Measurements from ENCODE around the gene POU2F1. TPM values are rescaled to one million over a fixed set of nuclear protein-coding genes. Genes with fewer than 3 reads are reported as not detected.
"Not testable (repeated sequence)": the region's sequence is repeated elsewhere in the genome, so short reads cannot be mapped to it uniquely, and the experiment has no call there.

POU2F1 gene
- total RNA-seq, 3 donors from 2014 or later, result 20.0 to 29.0 (median 21.0) TPM

GRCh38 chr1:167314671-167315070 is 94.0 kb downstream of the POU2F1 start:
- Histone ChIP-seq H3K9me3 (peaks cover 8 to 17% of the 10 kb centered on the region in 2 donors), H3K4me1 (no peaks in the 10 kb centered on the region), H3K36me3 (no peaks in the 10 kb centered on the region), H3K27ac (no peak overlapping the region), H3K4me3 (no peak overlapping the region), H3K27me3 (no peaks in the 10 kb centered on the region)
- TF ChIP-seq CTCF (IDR thresholded peaks at IDR 0.05) (no peak), POLR2AphosphoS5 (IDR thresholded peaks at IDR 0.05) (no peak), POLR2A (IDR thresholded peaks at IDR 0.05) (no peak)
- intact Hi-C loops (cut with DNase I; ENCODE audit: low total_unique reads), result no loop called here
- no peak for DNase-seq (ENCODE audit: low spot score in 2 of 2)

- Histone ChIP-seq H3K4me1 (no peaks in the 10 kb centered on the region), H3K9me3 (peaks cover 32 to 38% of the 10 kb centered on the region in 2 donors), H3K4me3 (no peak overlapping the region), H3K36me3 (no peaks in the 10 kb centered on the region), H3K27ac (no peak overlapping the region), H3K27me3 (no peaks in the 10 kb centered on the region)
- intact Hi-C loops (cut with DNase I; ENCODE audit: low total_unique reads), result no loop called here
- TF ChIP-seq CTCF (IDR thresholded peaks at IDR 0.05) (no peak), POLR2A (IDR thresholded peaks at IDR 0.05) (no peak), POLR2AphosphoS5 (IDR thresholded peaks at IDR 0.05) (no peak)
- no peak for DNase-seq (ENCODE audit: low spot score in 2 of 2)
Observed at GRCh38 chr1:167317463-167317862, 96.8 kb downstream of the POU2F1 start.

- H3K4me3 ChIP-seq; DNase-seq (ENCODE audit: low spot score in 2 of 2); H3K27ac ChIP-seq; H3K27me3 ChIP-seq; H3K4me1 ChIP-seq; H3K36me3 ChIP-seq; intact Hi-C loops (cut with DNase I; ENCODE audit: low total_unique reads): not testable (repeated sequence)
- H3K9me3 ChIP-seq, result peaks cover 49% of the 10 kb centered on the region in 2 donors
Observed at GRCh38 chr1:167319206-167319605, 98.5 kb downstream of the POU2F1 start.

- H3K27me3 ChIP-seq, result no peaks in the 10 kb centered on the region
- H3K27ac ChIP-seq, result no peak overlapping the region
- H3K4me1 ChIP-seq, result no peaks in the 10 kb centered on the region
- H3K9me3 ChIP-seq, result peaks cover 42 to 46% of the 10 kb centered on the region in 2 donors
- no peak overlapping the region for H3K4me3 ChIP-seq
- TF ChIP-seq CTCF (IDR thresholded peaks at IDR 0.05) (no peak), POLR2AphosphoS5 (IDR thresholded peaks at IDR 0.05) (no peak), POLR2A (IDR thresholded peaks at IDR 0.05) (no peak)
- intact Hi-C loops (cut with DNase I; ENCODE audit: low total_unique reads), result no loop called here
- no peaks in the 10 kb centered on the region for H3K36me3 ChIP-seq
- no peak for DNase-seq (ENCODE audit: low spot score in 2 of 2)
Observed at GRCh38 chr1:167322483-167322882, 101.8 kb downstream of the POU2F1 start.

- Histone ChIP-seq H3K9me3 (peaks cover 32 to 42% of the 10 kb centered on the region in 2 donors), H3K27ac (no peak overlapping the region), H3K4me1 (no peaks in the 10 kb centered on the region), H3K4me3 (no peak overlapping the region), H3K27me3 (no peaks in the 10 kb centered on the region), H3K36me3 (no peaks in the 10 kb centered on the region)
- DNase-seq (ENCODE audit: low spot score in 2 of 2), result no peak
- intact Hi-C loops (cut with DNase I; ENCODE audit: low total_unique reads), result no loop called here
- TF ChIP-seq POLR2AphosphoS5 (IDR thresholded peaks at IDR 0.05) (no peak), POLR2A (IDR thresholded peaks at IDR 0.05) (no peak), CTCF (IDR thresholded peaks at IDR 0.05) (no peak)
Observed at GRCh38 chr1:167325151-167325550, 104.5 kb downstream of the POU2F1 start.

- TF ChIP-seq CTCF (IDR thresholded peaks at IDR 0.05), result no peak
- no peak for TF ChIP-seq POLR2A (IDR thresholded peaks at IDR 0.05)
- TF ChIP-seq POLR2AphosphoS5 (IDR thresholded peaks at IDR 0.05), result no peak
- no peaks in the 10 kb centered on the region for H3K27me3 ChIP-seq
- H3K4me1 ChIP-seq, result no peaks in the 10 kb centered on the region
- intact Hi-C loops (cut with DNase I; ENCODE audit: low total_unique reads), result no loop called here
- DNase-seq (ENCODE audit: low spot score in 2 of 2), result no peak
- no peaks in the 10 kb centered on the region for H3K36me3 ChIP-seq
- no peak overlapping the region for H3K4me3 ChIP-seq
- H3K27ac ChIP-seq, result no peak overlapping the region
- H3K9me3 ChIP-seq, result peaks cover 5 to 10% of the 10 kb centered on the region in 2 donors
Observed at GRCh38 chr1:167328306-167328815, 107.7 kb downstream of the POU2F1 start.
